Hematopoietic multipotent progenitor cell treated with erythropoietin and hydrocortisone succinate and interleukin-3 and kit ligand, for 6 days (in vitro differentiated cells): Measurements from ENCODE around the gene RAI2.

Source experiments
- DNase-seq: peaks from one replicate; pipeline ENCODE4 v3.0.0-alpha.2; 2015

The RAI2 gene

GRCh38 chrX:17860811-17861488, at the start of gene RAI2:
Gene RAI2 (minus strand): TSS chrX:17861298. CDS start chrX:17802010, 59,288 bp downstream.
- DNase-seq, result peak; percentile 9

DNA sequence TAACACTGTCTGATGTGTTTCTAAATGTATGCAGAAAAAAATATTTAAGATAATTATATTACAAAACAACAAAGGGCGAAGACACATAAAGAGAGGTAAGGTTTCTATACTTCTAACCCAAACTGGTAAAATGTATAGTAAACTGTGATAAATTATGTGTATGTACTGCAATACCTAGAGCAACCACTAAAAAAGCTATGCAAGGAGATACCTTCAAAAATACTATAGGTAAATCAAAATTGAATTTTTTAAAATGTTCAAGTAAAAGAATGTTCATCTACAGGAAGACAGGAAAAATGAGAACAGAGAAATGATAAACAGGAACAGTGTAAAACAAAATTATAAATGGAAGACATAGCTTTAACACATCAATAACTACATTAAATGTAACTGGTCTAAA, 27.3 kb upstream of the RAI2 start:
- no peak for DNase-seq

- no peak for DNase-seq
Measured at GRCh38 chrX:17882680-17883079, 21.6 kb upstream of the RAI2 start.

DNA sequence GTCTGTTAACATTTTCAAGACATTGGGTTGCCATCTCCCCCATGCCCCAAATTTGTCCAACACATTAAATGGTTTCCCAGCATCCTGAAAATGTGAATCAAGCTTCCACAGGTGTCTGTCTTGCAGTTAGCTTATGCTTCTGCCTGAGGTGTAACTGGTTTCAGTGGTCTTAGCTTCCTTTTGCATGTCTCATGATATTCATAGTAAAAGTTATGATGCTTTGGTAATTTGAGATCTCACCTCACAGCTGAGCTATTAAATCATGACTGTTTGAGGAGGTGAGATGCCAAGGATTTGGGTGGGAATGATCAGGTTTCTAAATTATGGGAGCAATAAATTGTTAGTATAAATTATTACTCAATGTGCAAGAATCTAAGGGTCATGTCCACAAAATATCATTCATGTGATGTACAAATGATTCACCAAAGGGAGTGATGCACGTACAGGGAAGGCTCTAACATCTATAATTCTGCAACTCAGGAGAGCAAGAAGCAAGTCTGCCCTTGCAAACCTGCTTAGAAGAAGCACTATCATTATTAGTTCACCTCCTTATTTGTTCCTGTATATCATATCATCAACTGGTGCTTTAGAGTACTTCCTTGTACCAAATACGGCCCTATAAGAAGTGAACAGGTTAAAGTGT, 17.1 kb upstream of the RAI2 start:
- DNase-seq, result no peak

GRCh38 chrX:17876135-17876534, 15.0 kb upstream of the RAI2 start:
- no peak for DNase-seq

DNA sequence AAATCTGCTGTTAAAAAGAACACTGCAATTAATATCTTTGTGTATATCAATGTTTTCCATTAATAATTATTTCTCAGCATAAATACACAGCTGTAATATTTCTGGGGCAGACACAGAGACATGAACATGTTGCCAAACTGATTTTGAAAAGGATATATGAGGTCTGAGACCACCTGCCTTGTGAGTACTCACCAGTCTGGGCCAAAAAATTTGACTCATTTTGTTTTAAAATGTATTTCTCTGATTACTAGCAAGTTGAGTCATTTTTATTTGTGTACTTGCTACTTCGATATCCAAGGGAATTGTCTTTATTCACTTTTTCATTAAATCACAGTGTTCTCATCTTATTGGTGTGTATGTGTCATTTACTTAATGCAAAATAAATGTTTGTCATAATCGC, 8.5 kb upstream of the RAI2 start:
- no peak for DNase-seq

GRCh38 chrX:17861489-17862011, 452 bp upstream of the RAI2 start:
- DNase-seq, result no peak

DNA sequence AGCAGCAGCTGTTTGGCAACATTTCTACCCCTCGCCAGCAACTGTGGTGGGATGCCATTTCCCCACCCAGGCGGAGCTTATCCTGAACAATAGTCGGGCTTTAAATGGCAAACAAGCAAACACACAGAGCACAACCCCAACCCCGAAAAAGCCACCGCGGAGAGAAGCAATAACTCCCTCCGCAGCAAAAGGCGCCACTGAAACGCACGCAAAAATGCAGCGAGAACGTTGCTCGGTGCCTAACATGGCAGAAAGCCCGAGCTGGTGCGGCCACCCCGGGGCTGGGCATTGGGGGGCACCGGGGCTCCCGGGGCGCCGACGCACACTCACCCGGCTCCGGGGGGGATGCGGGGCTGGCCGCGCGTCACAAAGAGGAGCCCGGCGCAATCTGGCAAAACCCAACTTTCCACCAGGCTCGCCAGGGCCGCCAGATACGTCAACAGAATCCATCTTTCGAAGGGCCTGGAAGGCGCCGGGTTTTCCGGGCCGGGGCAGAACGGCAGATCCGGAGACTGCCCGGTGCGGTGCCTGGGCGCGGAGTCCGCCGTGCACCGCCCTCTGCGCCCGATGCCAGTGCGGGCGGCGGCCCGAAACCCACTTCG, 818 bp downstream of the RAI2 start:
- peak; percentile 1 for DNase-seq

GRCh38 chrX:17859609-17860178, 1.4 kb downstream of the RAI2 start:
- DNase-seq, result no peak

DNA sequence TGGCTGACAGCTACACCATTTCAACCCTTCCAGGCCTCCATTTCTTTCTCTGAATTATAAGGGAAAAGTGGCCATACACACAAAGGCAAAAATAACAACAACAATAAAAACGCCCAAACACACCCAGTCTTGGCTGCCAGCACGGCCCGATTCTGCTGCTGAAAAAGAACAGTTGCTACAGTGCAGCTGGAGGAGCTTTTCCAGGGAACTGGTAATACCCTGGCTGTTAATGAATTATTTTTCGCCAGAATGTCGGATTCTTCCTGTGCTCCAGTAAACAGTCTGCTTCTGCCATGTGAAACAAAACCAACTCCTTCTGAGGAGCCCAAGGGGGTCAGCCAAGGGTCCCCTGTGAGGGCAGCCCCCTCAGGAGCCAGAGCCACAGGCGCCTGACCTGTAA, 6.6 kb downstream of the RAI2 start:
- DNase-seq, result no peak

DNA sequence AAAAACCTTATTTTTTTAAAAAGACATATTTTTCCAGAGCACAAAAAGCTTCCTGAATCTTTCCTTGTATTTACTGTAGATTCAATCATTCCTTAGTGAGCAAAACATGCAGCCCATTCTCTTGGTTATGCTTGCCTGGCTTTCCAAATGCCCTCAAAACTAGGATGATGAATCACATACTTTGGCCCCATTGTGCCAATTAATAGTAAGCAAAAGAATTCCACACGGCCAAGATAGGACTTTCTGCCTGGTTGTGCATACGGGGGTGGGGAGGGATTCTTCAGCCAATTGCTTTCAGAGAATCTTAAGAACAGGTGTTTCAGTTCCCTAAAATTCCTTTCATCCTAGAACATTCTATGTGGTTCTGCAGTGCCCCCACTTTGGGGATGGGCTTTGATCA, 7.0 kb downstream of the RAI2 start:
- no peak for DNase-seq

DNA sequence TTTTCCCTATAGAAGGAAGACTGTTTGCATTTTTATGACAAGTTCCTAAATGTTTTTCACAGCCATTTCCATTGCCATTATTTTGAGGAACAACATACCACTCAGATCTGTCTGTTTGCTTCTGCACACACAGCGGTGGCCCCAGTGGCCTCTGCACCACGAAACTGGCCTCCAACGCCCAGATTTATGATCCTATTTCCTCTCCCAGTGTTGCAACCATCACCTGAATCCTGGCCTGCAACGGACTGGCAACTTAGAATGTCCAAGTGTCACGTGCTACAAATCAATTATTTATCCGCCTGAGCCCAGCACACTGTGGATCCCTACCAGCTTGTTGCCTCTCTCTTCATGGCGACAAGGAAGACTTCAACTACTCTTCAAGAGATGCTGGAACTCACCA, 9.2 kb downstream of the RAI2 start:
- no peak for DNase-seq

DNA sequence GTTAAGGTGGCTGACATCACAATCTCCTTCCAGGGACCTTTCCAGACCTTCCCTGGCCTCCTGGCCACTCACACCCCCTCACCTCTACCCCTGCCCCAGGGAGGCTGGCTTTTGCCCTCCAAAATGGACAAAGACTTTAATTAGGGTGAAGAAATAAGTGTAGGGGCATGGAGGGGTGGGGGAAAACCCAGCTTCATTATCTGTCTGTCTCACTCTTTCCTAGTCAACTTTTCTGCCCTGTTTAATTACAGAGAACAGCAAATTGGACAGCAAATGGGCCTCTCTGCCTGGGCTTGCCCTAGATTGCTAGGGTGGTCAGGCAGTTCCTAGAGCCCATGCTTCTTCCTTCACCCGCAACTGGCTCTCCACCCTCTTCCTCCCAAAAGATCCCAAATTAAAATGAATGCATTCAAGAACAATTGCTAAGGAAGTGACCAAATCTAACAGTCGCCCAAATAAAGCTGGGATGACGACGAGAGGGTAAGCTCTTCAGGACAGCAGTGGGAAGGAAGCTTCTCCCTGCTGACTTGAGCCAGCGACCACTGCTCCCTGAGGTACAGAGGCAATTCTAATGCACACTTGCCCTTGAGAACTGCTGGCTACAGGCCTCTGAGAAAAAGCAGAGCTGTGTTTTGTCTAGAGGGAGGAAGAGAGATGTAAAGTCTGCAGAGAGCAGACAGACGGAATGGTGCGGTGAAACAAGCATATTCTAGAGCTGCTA, 12.4 kb downstream of the RAI2 start:
- DNase-seq, result no peak

DNA sequence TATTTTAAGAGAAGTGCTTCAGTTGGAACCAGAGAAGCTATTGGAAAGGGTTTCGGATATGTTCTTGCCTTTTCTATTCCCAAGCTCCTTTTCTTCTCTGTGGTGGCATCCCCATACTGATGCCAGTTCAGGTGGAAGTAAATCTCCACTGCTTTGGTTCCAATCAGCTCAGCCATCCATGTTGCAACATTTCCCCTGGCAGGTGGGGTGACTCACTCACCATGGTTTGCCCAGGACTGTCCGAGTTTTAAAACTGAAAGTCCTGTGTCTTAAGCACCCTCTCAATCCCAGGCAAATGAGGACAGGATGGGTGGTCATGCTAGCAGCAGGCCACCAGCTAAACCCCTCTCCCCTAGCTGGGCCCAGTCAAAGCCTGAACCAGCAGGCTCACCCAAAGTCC, 15.1 kb downstream of the RAI2 start:
- no peak for DNase-seq

DNA sequence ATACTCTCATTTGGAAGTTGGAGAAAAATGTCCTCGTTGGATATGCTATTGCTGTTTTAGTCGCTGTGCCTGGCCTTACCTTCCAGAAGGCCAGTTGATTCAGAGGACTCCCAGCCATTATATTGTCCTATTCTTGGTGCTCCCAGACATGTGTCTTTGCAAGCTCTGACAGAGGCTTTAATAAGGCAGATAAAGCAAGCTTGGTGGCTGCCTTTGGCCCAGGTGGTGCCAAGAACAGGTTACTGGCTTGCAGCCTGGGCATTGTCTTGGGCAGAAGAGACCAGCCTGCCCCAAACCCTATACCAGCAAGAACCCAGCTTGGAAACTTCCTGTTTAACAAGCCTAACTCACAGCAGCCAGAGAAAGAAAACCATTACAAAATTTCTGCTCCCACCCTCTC, 16.9 kb downstream of the RAI2 start:
- DNase-seq, result no peak

DNA sequence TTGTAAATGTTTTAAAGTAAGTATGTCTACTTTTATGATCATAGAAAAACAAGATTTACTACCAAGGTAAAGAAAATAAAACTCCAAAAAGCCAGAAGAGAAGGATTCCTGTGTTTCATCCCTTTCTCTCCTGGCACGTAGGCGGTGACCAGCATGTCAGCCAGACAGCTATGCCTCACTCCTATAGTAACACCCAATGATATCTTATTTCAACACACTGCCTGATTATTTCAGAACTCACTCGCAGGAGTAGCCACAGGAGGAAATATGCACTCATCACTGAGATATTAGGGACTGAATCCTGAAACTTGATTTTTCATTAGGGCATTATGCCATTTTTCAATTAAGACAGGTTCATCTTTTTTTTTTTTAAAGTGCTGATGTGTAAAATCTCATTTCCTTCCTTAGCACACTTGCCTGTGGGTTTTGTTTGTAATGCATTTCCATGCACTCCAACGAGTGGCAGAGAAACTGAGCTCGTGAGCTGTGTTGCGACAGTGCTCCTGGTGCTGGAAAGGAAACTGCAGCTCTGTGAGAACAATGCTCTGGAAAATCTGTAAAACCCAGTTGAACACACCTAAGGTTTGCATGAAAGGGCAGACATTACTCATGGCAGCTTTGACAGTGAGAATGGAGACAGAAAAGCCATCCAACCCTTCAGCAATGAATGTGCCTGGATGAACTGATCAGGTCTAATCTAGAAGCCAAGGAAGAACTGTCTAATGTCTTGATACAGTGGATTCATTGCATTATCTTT, 18.2 kb downstream of the RAI2 start:
- DNase-seq, result no peak

- DNase-seq, result no peak
Measured at GRCh38 chrX:17839269-17839668, 21.8 kb downstream of the RAI2 start.

GRCh38 chrX:17836830-17837229, 24.3 kb downstream of the RAI2 start:
- DNase-seq, result no peak

DNA sequence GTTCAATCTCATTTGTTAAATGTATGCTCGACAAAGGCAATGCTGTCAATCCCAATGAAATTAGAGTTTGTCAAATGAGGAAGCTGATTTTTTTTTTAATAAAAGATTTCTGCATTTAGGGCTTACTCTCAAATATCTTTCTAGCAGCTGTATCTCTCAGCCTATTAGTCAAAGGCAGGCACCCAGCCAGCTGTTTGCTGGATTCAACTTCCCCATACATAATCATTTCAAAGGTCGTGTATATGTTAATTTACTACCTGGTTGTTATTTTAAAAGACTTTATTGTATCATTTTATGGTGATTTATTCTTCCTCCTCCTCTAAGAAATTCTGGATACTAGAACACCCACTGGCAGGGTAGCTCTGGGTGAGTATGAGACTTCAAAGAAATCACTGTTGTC, 27.1 kb downstream of the RAI2 start:
- no peak for DNase-seq

DNA sequence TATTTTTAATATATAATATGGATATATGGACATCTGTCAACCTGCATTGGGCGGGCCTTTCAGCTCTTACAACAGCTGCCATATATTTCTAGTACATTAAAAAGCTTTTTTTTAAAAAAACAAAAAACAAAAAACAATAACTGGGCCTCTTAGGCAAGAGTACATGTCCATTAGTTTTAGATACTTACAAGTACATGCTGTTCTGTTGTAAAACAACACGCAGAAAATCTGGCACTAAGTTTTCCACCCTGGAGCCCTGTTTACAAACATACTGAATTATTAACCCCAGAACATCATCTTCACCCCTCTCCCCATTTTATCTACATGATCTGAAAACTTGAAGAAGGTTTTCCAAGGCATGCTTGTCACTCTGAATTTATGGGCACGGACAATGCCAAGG, 29.8 kb downstream of the RAI2 start:
- no peak for DNase-seq

GRCh38 chrX:17830211-17830610, 30.9 kb downstream of the RAI2 start:
- no peak for DNase-seq

DNA sequence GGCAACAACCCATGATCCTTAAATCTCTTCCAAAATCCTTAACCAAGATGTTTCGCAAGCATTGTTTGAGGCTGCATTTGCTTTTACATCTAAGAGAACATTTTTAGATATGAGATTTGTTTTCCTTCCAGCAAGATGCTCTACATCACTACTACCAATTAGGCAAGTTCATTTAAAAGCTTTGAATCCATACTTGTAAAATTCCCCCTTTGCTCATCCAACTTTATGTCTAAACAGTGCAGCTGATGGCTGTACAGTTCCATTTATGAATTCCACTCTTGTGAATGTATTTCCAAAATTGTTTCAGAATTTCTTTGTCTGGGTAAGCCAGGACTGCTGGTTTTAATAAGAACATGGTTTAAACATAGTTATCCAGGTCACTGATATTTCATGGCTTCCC, 31.5 kb downstream of the RAI2 start:
- no peak for DNase-seq

GRCh38 chrX:17828171-17828570, 32.9 kb downstream of the RAI2 start:
- DNase-seq, result no peak
